HCT116 (cell line): ENCODE measurements around the gene DRICH1.
"Not testable (repeated sequence)": the region's sequence is repeated elsewhere in the genome, so short reads cannot be mapped to it uniquely, and the experiment has no call there.

Source experiments
- CTCF ChIP-seq, 3 experiments: fragments of 200-600 bp in 1 of 3; sonication (generic) in 1 of 3; IDR thresholded peaks in 2 of 3; conservative IDR thresholded peaks in 1 of 3; 2 replicates each; pipeline ENCODE4 v1.5.1; 2012 to 2017; ENCODE audit warnings: low read depth in 2 of 3, low read length in 2 of 3, antibody characterized with exemption in 1 of 3, borderline replicate concordance in 1 of 3, control low read depth in 1 of 3, mild to moderate bottlenecking in 1 of 3, mixed read lengths in 1 of 3, mixed run types in 1 of 3, moderate library complexity in 1 of 3; ENCODE audit not compliant: insufficient read depth in 1 of 3
- EZH2 ChIP-seq: fragments of 200-600 bp; sonication (generic); IDR thresholded peaks from 2 replicates; pipeline ENCODE4 v1.6.1; 2017; ENCODE audit warnings: antibody characterized with exemption, mixed run types
- EZH2phosphoT487 ChIP-seq: fragments of 200-600 bp; IDR thresholded peaks from 2 replicates; pipeline ENCODE4 v1.6.1; 2018; ENCODE audit warnings: antibody characterized with exemption, borderline replicate concordance
- JUND ChIP-seq: IDR thresholded peaks from 2 replicates; pipeline ENCODE4 v1.6.1; 2012
- POLR2A ChIP-seq: IDR thresholded peaks from 2 replicates; pipeline ENCODE4 v1.7.0; 2011; ENCODE audit warnings: borderline replicate concordance; ENCODE audit not compliant: insufficient read depth, insufficient read length; ENCODE audit errors: extremely low read depth
- POLR2AphosphoS5 ChIP-seq: IDR thresholded peaks from 2 replicates; pipeline ENCODE4 v1.6.1; 2011; ENCODE audit warnings: mild to moderate bottlenecking, low read depth, low read length, moderate library complexity
- REST ChIP-seq: IDR thresholded peaks from 2 replicates; pipeline ENCODE4 v1.6.1; 2012; ENCODE audit warnings: low read depth
- SIN3A ChIP-seq: IDR thresholded peaks from 2 replicates; pipeline ENCODE4 v1.6.1; 2012; ENCODE audit warnings: low read depth
- TCF7L2 ChIP-seq: IDR thresholded peaks from 2 replicates; pipeline ENCODE4 v1.7.0; 2011; ENCODE audit warnings: borderline replicate concordance, inconsistent platforms; ENCODE audit not compliant: insufficient read depth, insufficient read length; ENCODE audit errors: extremely low read depth
- YY1 ChIP-seq: IDR thresholded peaks from 2 replicates; pipeline ENCODE4 v1.6.1; 2011; ENCODE audit warnings: low read length, low read depth, moderate library complexity, mild to moderate bottlenecking; ENCODE audit not compliant: insufficient replicate concordance; ENCODE audit errors: extremely low read depth
- ZBTB33 ChIP-seq: IDR thresholded peaks from 2 replicates; pipeline ENCODE4 v1.6.1; 2011; ENCODE audit warnings: mild to moderate bottlenecking, low read length, moderate library complexity; ENCODE audit not compliant: insufficient replicate concordance; ENCODE audit errors: extremely low read depth
- ZFX ChIP-seq: fragments of 450-650 bp; IDR thresholded peaks from 2 replicates; pipeline ENCODE4 v1.6.1; 2017
- ZNF274 ChIP-seq: fragments of 200-500 bp; sonication (Bioruptor generic); IDR thresholded peaks from 2 replicates; pipeline ENCODE4 v1.6.1; 2014; ENCODE audit warnings: mild to moderate bottlenecking, low read depth, low read length, inconsistent platforms

GRCh38 chr22:23573106-23573505 lies 59.0 kb downstream of the DRICH1 start:
- TF ChIP-seq POLR2A; CTCF (IDR thresholded peaks at IDR 0.05 in 2 of 3, conservative IDR thresholded peaks at IDR 0.05 in 1 of 3; ENCODE audit: borderline replicate concordance in 1 of 3, insufficient read depth in 1 of 3, low read depth in 2 of 3, low read length in 2 of 3); JUND; ZBTB33; ZNF274; EZH2; EZH2phosphoT487; ZFX; YY1; REST; POLR2AphosphoS5; SIN3A; TCF7L2: not testable (repeated sequence)
